Heart left ventricle (tissue), 16 donors: Measurements from ENCODE around the gene GNAT1. TPM values are rescaled to one million over a fixed set of nuclear protein-coding genes. Genes with fewer than 3 reads are reported as not detected.
A peak's percentile ranks its signal among the peaks of the same experiment; 100 is the strongest.

Source experiments
- ATAC-seq, 4 donors: fragments of 200-7000 bp; cut with Tn5 transposase; one replicate each; pipeline ENCODE4 v1.9.1; 2020 to 2022; ENCODE audit warnings: moderate library complexity in 4 of 4, mild to moderate bottlenecking in 3 of 4, moderate number of reproducible peaks in 1 of 4
- DNase-seq, 5 donors: peaks; one replicate each; pipeline ENCODE4 v3.0.0-alpha.2; 2020
- H3K27ac ChIP-seq, 12 donors: fragments of 200-600 bp; sonication (generic) in 4 of 12; one replicate each; pipeline versions ENCODE4 v1.5.0 to v1.8.0; 2016 to 2022; ENCODE audit warnings: mild to moderate bottlenecking in 2 of 12
- H3K27me3 ChIP-seq, 9 donors: fragments of 200-600 bp; sonication (generic) in 2 of 9; one replicate each; pipeline versions ENCODE4 v1.5.1 to v1.8.0; 2016 to 2022; ENCODE audit warnings: mild to moderate bottlenecking in 3 of 9
- H3K36me3 ChIP-seq, 9 donors: fragments of 200-600 bp; sonication (generic) in 2 of 9; one replicate each; pipeline versions ENCODE4 v1.5.0 to v1.8.0; 2018 to 2022; ENCODE audit warnings: mild to moderate bottlenecking in 2 of 9
- H3K4me1 ChIP-seq, 12 donors: fragments of 200-600 bp; sonication (generic) in 4 of 12; one replicate each; pipeline versions ENCODE4 v1.5.0 to v1.8.0; 2016 to 2022; ENCODE audit warnings: mild to moderate bottlenecking in 3 of 12
- H3K4me3 ChIP-seq, 12 donors: fragments of 200-600 bp; sonication (generic) in 4 of 12; one replicate each; pipeline versions ENCODE4 v1.5.0 to v1.8.0; 2017 to 2022; ENCODE audit warnings: mild to moderate bottlenecking in 9 of 12, moderate library complexity in 4 of 12
- H3K9me3 ChIP-seq, 12 donors: fragments of 200-600 bp; sonication (generic) in 4 of 12; one replicate each; pipeline versions ENCODE4 v1.5.0 to v1.8.0; 2016 to 2022; ENCODE audit warnings: mild to moderate bottlenecking in 1 of 12
- POLR2A ChIP-seq, 2 donors: fragments of 450-650 bp; IDR thresholded peaks; one replicate each; pipeline ENCODE4 v1.6.1; 2017; ENCODE audit warnings: antibody characterized with exemption in 2 of 2, mild to moderate bottlenecking in 2 of 2, moderate library complexity in 2 of 2
- WGBS, 4 donors: extraction: QIAGEN DNeasy Blood & Tissue Kit in 2 of 4; methylation state at CpG; one replicate each; pipeline versions ENCODE4 v1.1.5 to v1.1.7; 2013 to 2018; 5-methylcytosine and 5-hydroxymethylcytosine counted together
- intact Hi-C, 10 donors: fragments of 100-400 bp; cut with DNase I; formaldehyde crosslinking; loops; one replicate each; pipeline versions ENCODE4 v1.11.1 to v1.14.2; 2022
- polyA plus RNA-seq, 2 donors: library from polyadenylated mRNA; stranded (reverse); fragments of 200-250 nt; gene quantifications; one replicate each; pipeline ENCODE4 v1.2.3, GENCODE V29; 2013
- total RNA-seq, 9 donors: library from RNA; depleted of rRNA in 2 of 9; stranded (reverse); fragments of >200 nt in 2 of 9; fragmentation: NEBNext Ultra II Directional in 3 of 9; extraction: Animal tissue kit (Norgen Biotek cat#: 25700) in 3 of 9; gene quantifications; one replicate each; pipeline versions ENCODE4 v1.1.0 to v1.2.4, GENCODE V29; 2016 to 2023
- TF ChIP-seq, protein P1 (sequence below), 12 donors: fragments of 200-600 bp; sonication (generic) in 4 of 12; IDR thresholded peaks; one replicate each; pipeline versions ENCODE4 v1.5.0 to v1.8.0; 2018 to 2022; ENCODE audit warnings: antibody characterized with exemption in 12 of 12, mild to moderate bottlenecking in 5 of 12
- donor health status: ischemic (EF 13 %, LVEDD 7.1; RV severe dilation, severe dysfunction).
- donor health status: healthy with polysubstance abuse.
- donor health status: DM: no; HTN: yes; CAD: no.
- donor health status: DM: no; HTN: no; CAD: no.
- donor health status: ischemic (EF 25% LVEDD 6.9; RV normal size, moderate dysfunction).
- donor health status: ischemic (EF 25% LVEDD 5.7; RV mildly dilated, moderate dysfunction).
- donor health status: healthy.
- donor health status: DM: yes; HTN: yes; CAD: no.
- donor health status: ischemic (EF 35%, LVEDD 5.7; RV mildly dilated, moderate dysfunction).
- donor health status: nonischemic (EF 11% LVEDD 7.7; RV severe dilation, severe dysfunction).
- donor health status: DM: yes; HTN: yes; CAD: no.
- donor health status: PGD.
- donor health status: ischemic (EF 29% LVEDD 5.4; RV normal size, mild dysfunction).
- donor health status: nonischemic (EF 23%, LVEDD 6.1; RV moderate dilation, normal function).

GNAT1 gene
- total and polyA plus RNA-seq, 11 donors: 0.40 TPM; not detected in 10

DNA sequence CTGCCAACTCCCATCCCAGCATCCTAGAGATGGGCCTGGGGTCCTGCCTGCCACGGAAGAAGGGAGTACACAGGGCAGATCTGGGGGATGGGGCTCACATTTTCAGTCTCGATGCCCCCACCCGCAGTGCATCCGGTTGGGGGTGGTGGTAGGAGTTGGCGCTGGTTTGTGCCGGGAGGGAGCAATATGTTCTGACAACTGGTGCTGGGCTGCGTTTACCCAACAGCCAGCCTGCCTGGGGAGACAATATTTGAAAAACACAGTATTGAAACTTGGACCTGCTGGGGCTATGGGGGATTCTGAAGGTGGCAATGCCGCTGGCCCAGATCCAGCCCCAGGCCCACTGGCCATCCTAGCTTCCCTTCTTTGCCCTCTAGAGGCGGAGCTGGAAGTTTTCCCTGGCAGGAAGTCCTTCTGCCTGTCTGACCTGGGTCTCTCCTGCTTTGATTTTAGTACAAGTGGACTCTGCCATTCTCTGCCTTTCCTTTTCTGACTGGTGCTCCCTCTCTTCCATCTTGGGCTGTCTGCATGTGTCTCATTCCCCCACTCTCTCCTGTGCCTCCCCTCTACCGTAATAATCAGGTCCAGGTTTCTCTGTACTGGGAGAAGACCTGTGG lies 32.8 kb upstream of the GNAT1 start:
- peaks cover 3 to 88% (median 51%) of the 10 kb centered on the region in 12 donors for H3K4me1 ChIP-seq
- intact Hi-C loops: loop anchor here in 1 of 10 donors (2.0 kb wide), 1 partner anchor 14 kb away; no protein-coding TSS in a partner anchor
- TF ChIP-seq, protein P1, sequence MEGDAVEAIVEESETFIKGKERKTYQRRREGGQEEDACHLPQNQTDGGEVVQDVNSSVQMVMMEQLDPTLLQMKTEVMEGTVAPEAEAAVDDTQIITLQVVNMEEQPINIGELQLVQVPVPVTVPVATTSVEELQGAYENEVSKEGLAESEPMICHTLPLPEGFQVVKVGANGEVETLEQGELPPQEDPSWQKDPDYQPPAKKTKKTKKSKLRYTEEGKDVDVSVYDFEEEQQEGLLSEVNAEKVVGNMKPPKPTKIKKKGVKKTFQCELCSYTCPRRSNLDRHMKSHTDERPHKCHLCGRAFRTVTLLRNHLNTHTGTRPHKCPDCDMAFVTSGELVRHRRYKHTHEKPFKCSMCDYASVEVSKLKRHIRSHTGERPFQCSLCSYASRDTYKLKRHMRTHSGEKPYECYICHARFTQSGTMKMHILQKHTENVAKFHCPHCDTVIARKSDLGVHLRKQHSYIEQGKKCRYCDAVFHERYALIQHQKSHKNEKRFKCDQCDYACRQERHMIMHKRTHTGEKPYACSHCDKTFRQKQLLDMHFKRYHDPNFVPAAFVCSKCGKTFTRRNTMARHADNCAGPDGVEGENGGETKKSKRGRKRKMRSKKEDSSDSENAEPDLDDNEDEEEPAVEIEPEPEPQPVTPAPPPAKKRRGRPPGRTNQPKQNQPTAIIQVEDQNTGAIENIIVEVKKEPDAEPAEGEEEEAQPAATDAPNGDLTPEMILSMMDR (IDR thresholded peaks at IDR 0.05): no peak
- no peak for TF ChIP-seq POLR2A (IDR thresholded peaks at IDR 0.05)
- H3K27me3 ChIP-seq: peaks cover 0 to 23% (median 0%) of the 10 kb centered on the region in 9 donors
- H3K9me3 ChIP-seq: no peaks in the 10 kb centered on the region
- ATAC-seq (no peak), DNase-seq (no peak)
- H3K27ac ChIP-seq: peak overlapping the region; percentile 20 to 92 (median 82)
- 59 to 84% (median 68%) methylated on average over 10 of the region's 10 CpGs for WGBS, 4 donors
- peak overlapping the region in 4 of 12 donors; percentile 15 to 57 (median 21) for H3K4me3 ChIP-seq
- H3K36me3 ChIP-seq: no peaks in the 10 kb centered on the region

DNA sequence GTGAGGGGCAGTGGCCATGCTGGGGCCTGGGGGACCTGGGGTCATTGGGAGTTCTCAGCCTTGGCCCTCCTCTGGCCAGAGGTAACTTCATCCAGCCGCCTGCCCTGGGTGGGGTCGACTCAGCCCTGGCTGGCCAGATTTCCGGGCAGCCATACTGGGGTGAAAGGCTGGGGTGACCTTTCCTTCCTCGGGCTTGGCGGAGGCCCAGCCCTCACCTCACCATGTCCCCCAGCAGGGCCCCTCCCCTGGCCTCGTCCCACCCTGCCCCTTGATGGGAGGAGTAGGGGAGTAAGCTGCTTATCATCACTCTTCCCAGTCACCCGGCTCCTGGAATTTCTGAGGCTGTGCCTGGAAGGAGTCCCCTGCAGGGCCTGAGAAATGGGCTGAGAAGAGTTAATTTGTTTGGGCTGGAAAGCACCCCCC lies 30.8 kb upstream of the GNAT1 start:
- DNase-seq (peak; percentile 56 to 78 (median 75)), ATAC-seq (peak; percentile 55 to 75 (median 60))
- TF ChIP-seq POLR2A (IDR thresholded peaks at IDR 0.05): no peak
- TF ChIP-seq, protein P1 (IDR thresholded peaks at IDR 0.05): no peak
- H3K27ac ChIP-seq: peak overlapping the region; percentile 73 to 92 (median 86)
- peaks cover 15 to 94% (median 66%) of the 10 kb centered on the region in 12 donors for H3K4me1 ChIP-seq
- peak overlapping the region in 3 of 12 donors; percentile 1 to 28 (median 5) for H3K4me3 ChIP-seq
- H3K9me3 ChIP-seq: no peaks in the 10 kb centered on the region
- intact Hi-C loops: no loop called here
- H3K27me3 ChIP-seq: peaks cover 0 to 11% (median 0%) of the 10 kb centered on the region in 9 donors
- no peaks in the 10 kb centered on the region for H3K36me3 ChIP-seq
- WGBS, 4 donors: 19 to 44% (median 35%) methylated on average over 4 to 7 of the region's 7 CpGs

DNA sequence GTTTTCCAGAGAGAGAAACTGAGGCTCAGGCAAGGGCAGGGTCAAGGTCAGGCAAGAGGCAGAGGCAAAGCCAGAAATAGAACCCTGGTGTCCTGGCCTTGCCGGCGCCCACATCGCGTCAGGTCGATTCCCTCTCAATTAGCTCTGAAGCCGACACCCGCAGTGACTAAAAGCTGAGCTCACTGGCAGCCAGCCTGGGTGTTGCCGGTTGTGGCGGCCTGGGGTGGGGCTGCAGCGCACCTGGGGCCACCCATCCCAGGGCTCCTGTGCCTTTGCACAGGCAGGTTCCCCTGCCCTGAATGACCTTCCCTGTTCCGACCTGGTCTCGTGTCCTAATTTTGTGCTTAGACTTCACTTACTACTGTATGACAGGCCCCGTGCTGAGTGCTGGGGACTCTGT lies 30.1 kb upstream of the GNAT1 start:
- H3K4me1 ChIP-seq: peaks cover 20 to 94% (median 69%) of the 10 kb centered on the region in 12 donors
- TF ChIP-seq, protein P1 (IDR thresholded peaks at IDR 0.05): no peak
- no peak for TF ChIP-seq POLR2A (IDR thresholded peaks at IDR 0.05)
- DNase-seq (peak in 2 of 5 donors; percentile 48 to 60), ATAC-seq (no peak)
- 56 to 81% (median 62%) methylated on average over 9 to 13 of the region's 13 CpGs for WGBS, 4 donors
- H3K9me3 ChIP-seq: no peaks in the 10 kb centered on the region
- H3K36me3 ChIP-seq: no peaks in the 10 kb centered on the region
- peak overlapping the region; percentile 73 to 92 (median 86) for H3K27ac ChIP-seq
- intact Hi-C loops: no loop called here
- peaks cover 0 to 4% (median 0%) of the 10 kb centered on the region in 9 donors for H3K27me3 ChIP-seq
- H3K4me3 ChIP-seq: peak overlapping the region in 7 of 12 donors; percentile 5 to 31 (median 15)

DNA sequence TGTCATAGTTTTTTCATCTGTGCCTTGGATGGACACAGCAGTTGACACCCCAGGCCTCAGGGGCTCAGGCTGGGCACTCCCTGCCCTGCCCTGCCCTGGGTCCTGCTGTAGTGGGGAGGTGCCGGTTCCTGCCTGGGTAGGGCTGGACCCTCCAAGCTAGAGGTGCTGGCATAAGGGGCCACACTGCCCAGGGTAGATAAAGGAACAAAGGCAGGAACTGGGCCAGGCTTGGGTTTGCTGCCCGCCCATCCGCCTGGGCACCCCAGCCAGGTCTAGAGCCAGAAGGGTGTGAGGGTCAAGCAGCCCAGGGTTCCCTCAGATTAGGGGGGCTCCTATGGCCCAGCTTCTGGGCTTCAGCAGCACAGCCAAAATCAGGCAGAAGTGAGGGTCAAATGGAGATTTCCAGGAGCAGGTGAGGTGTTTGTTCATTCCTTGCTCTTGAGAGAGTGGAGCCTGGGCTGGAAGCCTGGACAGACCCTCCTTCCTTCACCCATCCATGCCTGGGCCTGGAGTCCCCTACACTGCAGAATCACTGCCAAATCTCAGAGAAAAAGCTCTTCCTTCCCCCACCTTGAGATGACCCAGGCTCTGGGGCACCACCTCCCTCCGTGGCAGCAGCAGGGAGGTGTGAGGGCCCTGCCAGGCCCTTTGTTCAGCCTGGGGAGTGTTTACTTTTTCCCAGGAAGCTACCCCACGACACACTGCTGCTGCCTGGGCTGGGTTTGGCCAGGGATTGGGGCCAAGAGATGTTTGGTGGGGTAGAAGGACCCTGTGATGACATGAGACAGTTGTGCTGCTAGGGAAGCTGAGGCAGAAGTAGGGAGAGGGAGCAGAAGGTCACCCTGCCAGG lies 29.2 kb upstream of the GNAT1 start:
- H3K36me3 ChIP-seq: no peaks in the 10 kb centered on the region
- H3K4me3 ChIP-seq: no peak overlapping the region
- peak in 1 of 5 donors; percentile 49 for DNase-seq
- TF ChIP-seq, protein P1 (IDR thresholded peaks at IDR 0.05): no peak
- no peak for TF ChIP-seq POLR2A (IDR thresholded peaks at IDR 0.05)
- intact Hi-C loops: no loop called here
- H3K27me3 ChIP-seq: no peaks in the 10 kb centered on the region
- H3K27ac ChIP-seq: peak overlapping the region; percentile 73 to 92 (median 86)
- ATAC-seq: peak in 1 of 4 donors; percentile 7
- peaks cover 20 to 98% (median 77%) of the 10 kb centered on the region in 12 donors for H3K4me1 ChIP-seq
- H3K9me3 ChIP-seq: no peaks in the 10 kb centered on the region
- WGBS, 4 donors: 72 to 85% (median 81%) methylated on average over 3 to 5 of the region's 5 CpGs
